ENCODE results near the gene RASEF.

DNA sequence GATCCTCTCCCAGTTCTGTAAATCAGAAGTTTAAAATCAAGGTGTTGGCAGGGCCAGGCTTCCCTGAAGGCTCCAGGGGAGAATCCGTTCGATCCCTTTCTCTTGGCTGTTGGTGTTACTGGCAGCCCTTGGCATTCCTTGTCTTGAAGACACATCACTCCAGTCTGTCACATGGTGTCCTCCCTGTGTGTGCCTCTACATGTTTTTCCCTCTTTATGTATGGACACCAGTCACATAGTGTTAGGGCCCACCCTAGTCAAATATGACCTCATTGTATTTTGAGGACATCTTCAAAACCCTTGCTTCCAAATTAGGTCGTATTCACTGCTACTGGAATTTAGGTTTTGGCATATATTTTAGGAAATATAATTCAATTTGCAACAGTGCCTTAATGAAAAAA lies 94.6 kb downstream of the RASEF start:
- TF ChIP-seq CTCF (conservative IDR thresholded peaks at IDR 0.05; ENCODE audit: low read depth, low read length), result no peak
- no peak for TF ChIP-seq EZH2 (IDR thresholded peaks at IDR 0.05; ENCODE audit: low read length, unreplicated experiment)
